Fibroblast of lung (primary cell): ENCODE data around the gene CEACAM16.

Experiments used
- EZH2 ChIP-seq: IDR thresholded peaks from 2 replicates; pipeline ENCODE4 v1.5.1; 2012; ENCODE audit warnings: low read length, control low read depth, mild to moderate bottlenecking; ENCODE audit errors: missing control alignments
- TF ChIP-seq, protein P1 (sequence below), 2 donors: IDR thresholded peaks in 1 of 2; conservative IDR thresholded peaks in 1 of 2; 1 replicate in 1 of 2; 2 replicates in 1 of 2; pipeline ENCODE4 v1.5.1; 2011 to 2012; ENCODE audit warnings: low read length in 2 of 2, control low read depth in 1 of 2, inconsistent platforms in 1 of 2, low read depth in 1 of 2, mild to moderate bottlenecking in 1 of 2

DNA sequence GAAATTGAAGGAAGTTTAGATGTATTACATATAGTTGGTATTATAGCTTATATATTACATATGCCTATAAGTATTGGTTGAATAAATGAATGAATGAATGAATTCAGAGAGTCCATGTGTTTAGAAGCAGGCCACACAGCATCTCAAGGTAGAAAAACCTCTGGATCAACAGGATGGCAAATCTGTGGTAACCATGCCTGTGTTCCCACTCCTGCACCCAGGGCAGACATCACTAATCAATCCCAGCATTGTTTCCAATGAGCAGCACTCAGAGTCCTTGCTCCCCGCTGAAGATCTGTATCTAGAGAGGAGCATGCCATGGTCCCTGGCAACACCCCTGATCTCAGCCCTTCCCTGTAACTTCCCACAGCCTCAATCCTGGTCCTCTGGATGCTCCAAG lies 26.7 kb upstream of the CEACAM16 start:
- TF ChIP-seq, protein P1, sequence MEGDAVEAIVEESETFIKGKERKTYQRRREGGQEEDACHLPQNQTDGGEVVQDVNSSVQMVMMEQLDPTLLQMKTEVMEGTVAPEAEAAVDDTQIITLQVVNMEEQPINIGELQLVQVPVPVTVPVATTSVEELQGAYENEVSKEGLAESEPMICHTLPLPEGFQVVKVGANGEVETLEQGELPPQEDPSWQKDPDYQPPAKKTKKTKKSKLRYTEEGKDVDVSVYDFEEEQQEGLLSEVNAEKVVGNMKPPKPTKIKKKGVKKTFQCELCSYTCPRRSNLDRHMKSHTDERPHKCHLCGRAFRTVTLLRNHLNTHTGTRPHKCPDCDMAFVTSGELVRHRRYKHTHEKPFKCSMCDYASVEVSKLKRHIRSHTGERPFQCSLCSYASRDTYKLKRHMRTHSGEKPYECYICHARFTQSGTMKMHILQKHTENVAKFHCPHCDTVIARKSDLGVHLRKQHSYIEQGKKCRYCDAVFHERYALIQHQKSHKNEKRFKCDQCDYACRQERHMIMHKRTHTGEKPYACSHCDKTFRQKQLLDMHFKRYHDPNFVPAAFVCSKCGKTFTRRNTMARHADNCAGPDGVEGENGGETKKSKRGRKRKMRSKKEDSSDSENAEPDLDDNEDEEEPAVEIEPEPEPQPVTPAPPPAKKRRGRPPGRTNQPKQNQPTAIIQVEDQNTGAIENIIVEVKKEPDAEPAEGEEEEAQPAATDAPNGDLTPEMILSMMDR (conservative IDR thresholded peaks at IDR 0.05 in 1 of 2, IDR thresholded peaks at IDR 0.05 in 1 of 2; ENCODE audit: low read depth in 1 of 2, low read length in 2 of 2) = no peak
- TF ChIP-seq EZH2 = no peak
